Muscle of back (tissue), 11 donors: Measurements from ENCODE around the gene AKT3. TPM values are rescaled to one million over a fixed set of nuclear protein-coding genes. Genes with fewer than 3 reads are reported as not detected.

Source experiments
- DNase-seq, 3 donors: peaks; one replicate each; pipeline versions ENCODE4 v3.0.0 to v3.0.0-alpha.2; 2013
- polyA plus RNA-seq, 10 donors: library from polyadenylated mRNA; unstranded; fragments of 120-200 nt; gene quantifications; one replicate each; pipeline ENCODE4 v1.2.1, GENCODE V29; 2013; ENCODE audit not compliant: insufficient read length in 10 of 10

AKT3 gene
- polyA plus RNA-seq, 10 donors, result 18.3 to 26.9 (median 23.2) TPM

- DNase-seq, result no peak
These were observed 380.5 kb downstream of the AKT3 start for GRCh38 chr1:243469497-243469896.

- DNase-seq, result no peak
These were observed 384.3 kb downstream of the AKT3 start for GRCh38 chr1:243465738-243466137.

GRCh38 chr1:243465081-243465480 lies 385.0 kb downstream of the AKT3 start:
- DNase-seq, result no peak

- DNase-seq, result no peak
These were observed 386.9 kb downstream of the AKT3 start for GRCh38 chr1:243462929-243463697.

- no peak for DNase-seq
These were observed 388.3 kb downstream of the AKT3 start for GRCh38 chr1:243461700-243462099.

- no peak for DNase-seq
These were observed 391.0 kb downstream of the AKT3 start for GRCh38 chr1:243459059-243459458.

- no peak for DNase-seq
These were observed 392.6 kb downstream of the AKT3 start for GRCh38 chr1:243457363-243457982.

- DNase-seq, result no peak
These were observed 394.0 kb downstream of the AKT3 start for GRCh38 chr1:243455760-243456651.

- DNase-seq, result no peak
These were observed 395.6 kb downstream of the AKT3 start for GRCh38 chr1:243454328-243454997.

- no peak for DNase-seq
These were observed 398.0 kb downstream of the AKT3 start for GRCh38 chr1:243452092-243452491.

GRCh38 chr1:243449373-243449772 lies 400.7 kb downstream of the AKT3 start:
- DNase-seq, result no peak

GRCh38 chr1:243447844-243448243 lies 402.2 kb downstream of the AKT3 start:
- no peak for DNase-seq

GRCh38 chr1:243447347-243447746 lies 402.7 kb downstream of the AKT3 start:
- DNase-seq, result no peak

GRCh38 chr1:243443557-243443956 lies 406.5 kb downstream of the AKT3 start:
- no peak for DNase-seq

GRCh38 chr1:243441601-243442000 lies 408.4 kb downstream of the AKT3 start:
- no peak for DNase-seq

- DNase-seq, result no peak
These were observed 409.6 kb downstream of the AKT3 start for GRCh38 chr1:243440406-243440805.

GRCh38 chr1:243438815-243439214 lies 411.2 kb downstream of the AKT3 start:
- DNase-seq, result no peak
